ENCODE data around the gene XPO4.
A peak's percentile ranks its signal among the peaks of the same experiment; 100 is the strongest.
"Not testable (repeated sequence)": the region's sequence is repeated elsewhere in the genome, so short reads cannot be mapped to it uniquely, and the experiment has no call there.

Gene XPO4

DNA sequence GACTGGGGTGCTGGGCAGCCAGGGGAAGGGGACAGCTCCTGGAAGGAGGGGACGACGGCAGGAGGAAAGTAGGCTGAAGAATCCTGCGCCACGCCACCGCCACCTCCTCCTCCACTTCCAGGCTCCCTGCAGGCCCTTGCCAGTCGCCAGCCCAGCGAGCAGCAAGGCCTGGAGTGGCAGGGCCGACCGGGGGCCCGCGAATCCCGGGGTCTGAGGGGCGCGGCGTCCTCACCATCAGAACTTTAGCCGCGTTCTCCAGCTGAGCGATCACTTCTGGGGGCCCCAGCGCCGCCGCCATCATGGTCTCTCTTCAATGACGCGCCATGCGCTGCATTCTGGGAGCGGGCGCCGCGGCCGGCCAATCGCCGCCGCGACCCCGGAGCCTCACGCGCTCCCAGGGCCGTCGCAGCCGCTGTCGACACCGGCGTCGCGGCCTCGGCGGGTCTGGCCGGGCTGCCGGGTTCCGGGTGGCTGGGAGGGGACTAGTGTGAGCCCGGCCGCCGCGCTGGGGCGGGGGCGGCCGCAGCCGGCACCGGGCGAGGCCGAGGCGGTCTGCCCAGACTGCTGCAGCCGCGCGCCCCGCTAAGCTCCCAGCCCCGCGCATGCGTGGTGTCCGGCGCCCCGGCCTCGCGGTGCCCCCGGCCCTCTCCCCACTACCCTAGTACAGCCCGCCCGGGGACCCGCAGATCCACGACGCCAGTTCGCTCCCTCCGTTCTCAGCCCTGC, at the start of gene XPO4:
XPO4 (minus strand) TSS at position 309 of the 726 bp plus-strand sequence; CDS start at position 301, 8 bp downstream.
- peak; percentile 65 to 66 for DNase-seq

DNA sequence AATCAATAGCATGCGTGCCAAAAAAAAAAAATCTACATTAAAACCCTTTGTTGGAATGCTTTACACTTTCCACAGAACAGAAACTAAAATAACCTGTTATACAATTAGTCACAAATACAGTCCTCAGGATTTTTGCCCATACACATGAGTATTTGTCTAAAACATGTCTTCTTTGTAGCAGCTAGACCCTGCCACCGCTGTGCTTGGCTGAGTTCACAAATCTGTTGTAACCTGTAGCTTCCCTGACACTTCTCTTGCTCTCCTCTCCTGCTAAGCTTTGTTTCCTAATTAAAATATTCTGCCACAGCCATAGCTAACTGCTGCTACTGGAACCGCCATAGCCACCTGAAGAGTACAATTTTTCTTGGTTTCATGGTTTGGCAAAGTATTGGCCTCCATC, 45.5 kb upstream of the XPO4 start:
- DNase-seq, result not testable (repeated sequence)

DNA sequence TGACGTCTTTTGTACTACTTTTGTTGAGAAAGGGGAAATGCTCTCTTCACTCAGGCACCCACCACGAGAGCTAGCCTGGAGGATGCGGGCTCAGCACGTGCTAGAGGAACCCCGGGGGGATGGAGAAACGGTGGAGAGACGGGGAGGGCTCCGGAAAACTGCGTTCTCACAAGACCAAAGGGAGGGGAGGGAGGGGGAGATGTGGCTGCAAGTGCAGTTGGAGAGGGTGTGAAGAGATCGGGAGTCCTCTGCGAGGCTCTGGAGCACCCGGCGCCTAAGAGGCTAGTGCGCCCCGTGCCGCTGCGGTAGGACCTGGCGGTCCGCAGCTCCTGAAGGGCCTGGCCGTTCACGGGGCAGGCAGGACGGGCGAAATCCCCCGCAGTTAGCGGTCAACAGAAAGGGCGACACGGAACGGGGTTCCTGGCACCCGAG, 43.4 kb upstream of the XPO4 start:
- no peak for DNase-seq

DNA sequence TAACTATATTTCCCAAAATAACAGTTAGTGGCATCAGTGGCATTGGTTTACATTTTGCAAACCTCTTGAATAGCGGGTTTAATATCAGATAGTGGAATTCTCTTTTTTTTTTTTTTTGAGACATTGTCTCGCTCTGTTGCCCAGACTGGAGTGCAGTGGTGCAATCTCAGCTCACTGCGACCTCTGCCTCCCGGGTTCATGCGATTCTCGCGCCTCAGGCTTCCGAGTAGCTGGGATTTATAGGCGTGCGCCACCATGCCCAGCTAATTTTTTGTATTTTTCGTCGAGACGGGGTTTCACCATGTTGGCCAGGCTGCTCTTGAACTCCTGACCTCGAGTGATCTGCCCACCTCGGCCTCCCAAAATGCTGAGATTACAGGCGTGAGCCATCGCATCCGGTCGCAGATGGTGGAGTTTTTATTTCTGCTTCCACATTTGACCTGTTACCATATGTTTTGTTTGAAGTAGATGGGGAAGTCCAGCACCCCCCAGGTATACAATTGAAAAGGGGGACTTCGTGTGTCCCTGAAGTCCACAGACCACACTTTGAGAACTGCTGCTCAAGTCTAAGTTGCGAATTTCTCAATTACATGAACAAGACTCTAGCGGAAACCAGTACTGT, 40.5 kb upstream of the XPO4 start:
- DNase-seq, result no peak

DNA sequence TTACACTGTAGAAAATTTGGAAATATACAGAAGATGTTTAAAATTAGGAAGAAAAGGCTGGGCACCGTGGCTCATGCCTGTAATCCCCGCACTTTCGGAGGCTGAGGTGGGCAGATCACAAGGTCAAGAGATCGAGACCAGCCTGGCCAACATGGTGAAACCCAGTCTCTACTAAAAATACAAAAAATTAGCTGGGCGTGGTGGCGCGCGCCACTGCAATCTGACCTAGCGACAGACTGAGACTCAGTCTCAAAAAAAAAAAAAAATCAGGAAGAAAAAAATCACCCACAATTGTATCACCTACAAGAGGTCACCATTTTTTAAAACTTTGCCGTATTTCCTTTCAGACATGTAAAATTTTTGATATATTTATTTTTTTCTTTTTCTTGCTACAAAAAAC, 38.0 kb upstream of the XPO4 start:
- DNase-seq, result not testable (repeated sequence)

DNA sequence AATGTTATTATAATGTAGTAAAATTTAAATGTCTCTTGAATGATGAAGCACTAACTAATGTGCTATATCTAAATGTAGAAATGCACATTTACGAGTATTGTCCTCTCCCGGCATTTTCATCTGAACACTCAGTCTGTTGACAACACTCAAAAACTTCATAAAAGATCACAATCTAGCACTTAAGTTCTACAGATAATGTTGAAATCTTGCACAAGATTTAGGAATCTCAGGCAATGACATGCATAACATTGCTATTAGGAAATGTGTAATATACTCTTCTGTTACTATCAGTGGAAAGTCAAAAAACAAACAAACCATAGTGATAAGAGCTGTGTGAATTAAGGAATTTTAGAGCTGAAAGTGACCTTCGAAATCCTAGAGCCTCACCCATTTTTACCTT, 37.5 kb upstream of the XPO4 start:
- DNase-seq, result no peak

DNA sequence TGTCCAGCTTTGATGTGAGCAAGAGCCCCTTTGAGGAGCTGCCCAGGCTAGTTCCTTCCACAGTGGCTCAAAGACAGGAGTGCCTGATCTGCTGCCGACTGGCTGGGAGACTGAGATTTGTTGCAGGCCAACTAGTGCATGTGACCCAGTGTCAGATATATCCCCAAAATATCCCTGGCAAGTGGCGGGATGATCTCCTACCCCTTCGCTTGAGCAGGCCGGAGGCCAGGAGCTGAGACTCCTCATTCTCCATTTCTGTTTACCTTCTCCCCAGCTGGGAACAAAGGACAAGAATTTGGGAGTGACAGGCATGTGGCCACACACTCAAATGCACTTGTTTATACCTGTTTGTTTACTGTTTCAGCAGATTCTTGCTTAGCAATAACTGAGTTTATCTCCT, 37.1 kb upstream of the XPO4 start:
- DNase-seq, result no peak

DNA sequence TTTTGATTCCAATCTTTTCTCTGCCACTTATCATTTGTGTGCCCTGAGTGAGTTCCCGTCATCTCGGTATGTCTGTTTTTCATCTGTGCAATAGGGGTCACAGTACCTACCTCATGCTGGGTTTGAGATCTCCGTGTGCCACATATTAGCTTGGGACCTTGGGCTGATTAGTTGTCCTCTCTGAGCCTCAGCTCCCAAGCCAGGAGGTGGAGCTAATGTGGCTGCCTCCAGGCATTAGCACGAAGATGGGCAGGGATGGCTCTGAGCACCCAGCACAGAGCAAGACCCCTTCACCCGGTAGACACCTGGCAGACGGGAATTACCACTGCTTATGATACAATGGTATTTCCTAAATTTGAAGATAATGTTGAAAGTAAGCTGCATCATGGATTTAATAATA, 35.8 kb upstream of the XPO4 start:
- no peak for DNase-seq

DNA sequence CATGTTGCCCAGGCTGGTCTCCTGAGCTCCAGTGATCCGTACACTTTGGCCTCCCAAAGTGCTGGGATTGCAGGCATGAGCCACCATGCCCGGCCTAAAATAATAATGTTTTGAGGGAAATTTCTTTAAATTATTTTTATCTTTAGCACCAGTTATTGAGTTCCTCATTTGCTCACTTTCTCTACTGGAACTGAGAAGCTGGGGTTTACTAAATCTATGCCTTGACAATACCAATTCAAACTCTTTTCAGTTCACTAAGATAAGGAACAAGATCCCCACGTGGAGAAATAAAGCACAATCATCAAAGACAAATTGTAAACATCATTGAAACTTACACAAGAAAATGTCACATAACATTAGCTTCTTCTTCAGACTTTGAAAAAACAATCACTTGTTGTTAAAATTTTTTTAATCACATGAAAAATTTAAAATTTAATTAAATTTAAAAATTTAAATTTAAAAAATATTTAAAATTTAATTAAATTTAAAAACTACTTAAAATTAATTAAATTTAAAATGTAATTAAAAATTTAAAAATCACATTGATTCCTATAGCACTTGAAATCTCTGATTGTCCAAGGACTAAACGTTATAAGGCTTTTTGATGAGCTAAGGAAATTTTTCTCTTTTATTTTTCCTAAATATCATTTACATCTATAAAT, 25.2 kb upstream of the XPO4 start:
- DNase-seq, result no peak

DNA sequence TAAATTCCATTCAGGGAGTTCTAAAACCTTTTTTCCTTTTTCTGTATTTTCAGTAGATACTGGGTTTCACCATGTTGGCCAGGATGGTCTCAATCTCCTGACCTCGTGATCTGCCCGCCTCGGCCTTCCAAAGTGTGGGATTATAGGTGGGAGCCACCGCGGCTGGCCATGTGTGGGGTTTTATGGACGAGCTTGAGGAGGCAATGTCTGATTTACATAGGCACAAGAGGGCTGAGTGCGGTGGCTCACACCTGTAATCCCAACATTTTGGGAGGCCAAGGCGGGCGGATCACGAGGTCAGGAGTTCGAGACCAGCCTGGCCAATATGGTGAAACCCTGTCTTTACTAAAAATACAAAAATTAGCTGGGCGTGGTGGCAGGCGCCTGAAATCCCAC, 22.8 kb upstream of the XPO4 start:
- not testable (repeated sequence) for DNase-seq

DNA sequence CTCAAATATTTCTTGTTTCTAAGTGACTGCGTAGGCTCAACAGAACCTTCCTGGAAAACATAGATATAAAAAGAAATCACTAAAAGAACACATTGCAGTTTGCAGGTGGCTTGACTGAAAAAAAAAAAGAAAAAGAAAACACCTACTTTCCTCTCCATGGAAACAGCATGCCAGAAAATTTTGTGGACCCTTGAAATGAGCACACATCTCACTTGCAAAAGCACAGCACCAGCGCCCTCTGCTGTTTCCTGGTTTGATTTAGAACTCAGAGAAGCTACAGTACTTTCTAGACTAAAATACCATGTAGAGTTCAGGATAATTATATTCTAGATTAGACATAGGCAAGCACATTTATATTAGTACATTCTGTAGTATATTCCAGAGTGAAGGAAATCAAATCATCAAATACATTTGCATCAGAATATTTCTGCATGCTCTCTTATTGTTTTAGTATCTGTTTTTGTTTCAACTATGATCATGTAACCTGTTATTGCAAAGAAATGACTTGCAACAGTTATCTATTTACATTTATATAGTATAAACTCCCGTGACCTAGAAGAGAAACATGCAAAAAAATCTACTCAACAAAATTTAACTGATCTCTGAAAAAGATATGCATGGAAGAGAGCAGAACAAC, 22.3 kb upstream of the XPO4 start:
- peak; percentile 68 for DNase-seq

DNA sequence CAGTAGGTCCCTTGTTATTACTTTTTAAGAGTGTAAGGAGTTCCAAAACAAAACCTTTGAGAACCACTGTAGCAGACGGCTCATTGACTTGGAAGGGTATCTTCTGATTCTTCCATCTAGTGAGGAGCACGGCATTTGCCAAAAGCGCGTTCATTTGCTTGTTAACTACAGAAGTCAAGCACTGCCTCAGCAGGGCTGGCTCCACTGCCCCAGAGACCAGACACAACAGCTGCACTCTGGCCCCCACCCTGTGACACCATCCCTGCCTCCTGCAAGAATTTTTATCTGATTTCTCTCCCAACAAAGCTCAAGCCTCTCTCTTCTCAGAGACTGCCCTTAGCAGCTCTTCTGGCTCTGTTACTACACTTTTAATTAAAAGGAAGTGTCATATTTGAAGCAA, 20.7 kb upstream of the XPO4 start:
- DNase-seq, result no peak

DNA sequence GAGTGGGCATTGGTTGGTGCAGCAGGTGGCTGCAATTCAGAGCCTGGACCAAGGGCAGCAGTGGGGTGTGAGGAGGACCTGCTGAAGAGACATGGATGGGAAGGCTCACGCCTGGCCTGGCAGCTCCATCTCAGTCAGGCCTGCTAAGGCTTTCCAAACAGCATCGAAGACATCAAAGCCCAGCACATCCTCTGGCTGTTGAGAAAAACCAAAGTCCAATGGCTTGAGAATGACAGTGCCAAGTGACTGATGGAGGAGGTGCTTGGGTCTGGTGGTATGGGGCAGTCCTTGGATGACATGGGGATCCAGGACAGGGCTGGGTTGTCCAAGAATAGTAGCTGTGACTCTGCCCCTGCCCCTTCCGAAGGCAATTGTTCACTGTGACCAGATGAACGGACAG, 19.0 kb upstream of the XPO4 start:
- no peak for DNase-seq

DNA sequence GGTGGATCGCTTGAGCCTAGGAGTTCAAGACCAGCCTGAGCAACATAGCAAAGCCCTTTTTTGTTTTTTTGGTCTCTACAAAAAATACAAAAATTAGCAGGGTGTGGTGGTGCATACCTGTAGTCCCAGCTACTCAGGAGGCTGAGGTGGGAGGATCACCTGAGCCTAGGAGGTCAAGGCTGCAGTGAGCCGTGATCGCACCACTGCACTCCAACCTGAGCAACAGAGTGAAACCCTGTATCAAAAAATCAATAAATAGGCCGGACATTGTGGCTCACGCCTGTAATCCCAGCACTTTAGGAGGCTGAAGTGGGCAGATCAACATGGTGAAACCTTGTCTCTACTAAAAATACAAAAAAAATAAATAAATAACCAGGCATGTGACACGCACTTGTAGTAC, 13.1 kb upstream of the XPO4 start:
- DNase-seq, result not testable (repeated sequence)

DNA sequence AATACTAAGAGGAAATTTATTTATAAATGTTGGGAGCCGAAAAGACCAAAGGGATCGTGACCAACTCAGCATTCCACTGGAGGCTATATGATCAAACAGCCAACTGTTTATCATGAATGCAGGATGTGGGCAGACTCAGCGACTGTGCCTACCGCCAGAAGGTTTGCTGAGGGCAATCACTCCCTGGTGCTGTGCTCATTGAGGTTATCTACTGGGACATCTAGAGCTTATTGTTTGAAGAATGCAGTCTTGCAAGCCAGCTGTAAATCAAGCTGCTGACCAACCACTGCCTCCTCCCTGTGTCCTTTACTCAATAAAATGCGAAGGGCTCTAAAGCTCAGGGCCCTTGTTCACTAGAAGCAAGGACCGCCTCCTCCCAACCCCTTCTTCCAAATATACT, 8.5 kb upstream of the XPO4 start:
- no peak for DNase-seq

DNA sequence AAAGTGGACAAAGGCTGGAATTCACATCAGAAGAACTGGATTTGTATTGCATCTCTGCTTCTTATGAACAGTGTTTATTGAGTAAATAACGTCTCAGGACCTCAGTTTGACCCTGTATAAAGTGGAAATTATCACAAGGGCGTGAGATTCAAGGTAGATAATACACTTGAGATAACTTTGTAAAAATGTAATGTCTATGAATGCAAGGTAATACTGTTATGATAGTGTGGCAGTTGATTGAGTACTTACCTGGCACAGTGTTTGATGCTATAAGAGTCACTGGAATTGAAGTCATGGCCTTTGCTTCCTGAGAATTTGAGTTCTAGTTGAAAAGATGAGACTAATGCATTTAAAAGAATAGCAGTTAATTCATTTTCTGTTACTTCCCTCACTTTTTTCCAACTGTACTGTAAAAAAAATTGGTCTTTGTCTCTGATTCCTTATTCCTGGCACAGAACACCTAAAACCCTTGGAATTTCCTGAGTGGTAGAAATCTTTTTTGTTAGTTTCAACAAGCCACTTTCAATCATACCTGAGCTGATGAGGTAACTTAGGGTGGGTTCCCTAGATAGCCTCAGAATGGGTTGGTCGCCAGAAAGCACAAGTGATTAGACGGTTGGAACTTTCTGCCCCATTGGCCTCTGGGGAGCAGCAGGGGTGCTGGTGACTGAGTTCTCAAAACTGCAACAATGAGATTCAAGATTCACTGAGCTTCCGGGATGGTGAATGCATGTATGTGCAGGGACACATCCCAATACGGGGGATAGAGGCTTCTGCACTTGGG, 6.4 kb upstream of the XPO4 start:
- DNase-seq, result no peak

DNA sequence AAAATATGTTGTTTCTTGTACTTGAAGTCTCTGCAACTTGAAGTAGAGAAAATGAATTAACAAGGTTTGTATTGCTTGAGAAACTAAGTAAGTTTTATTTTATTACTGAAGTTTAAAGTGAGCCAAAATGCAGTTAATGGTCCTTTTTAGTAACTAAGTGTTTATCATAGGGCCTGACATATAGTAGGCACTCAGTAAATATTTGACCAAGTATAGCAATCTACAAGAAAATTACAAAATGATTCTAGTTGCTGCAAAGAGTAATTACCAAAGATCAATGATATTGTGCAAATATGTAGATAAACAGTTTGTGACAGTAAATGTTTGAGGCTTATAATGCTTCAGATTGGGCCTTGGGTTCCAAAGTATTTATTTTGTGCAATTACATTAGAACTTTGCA, 2.4 kb upstream of the XPO4 start:
- DNase-seq, result no peak

DNA sequence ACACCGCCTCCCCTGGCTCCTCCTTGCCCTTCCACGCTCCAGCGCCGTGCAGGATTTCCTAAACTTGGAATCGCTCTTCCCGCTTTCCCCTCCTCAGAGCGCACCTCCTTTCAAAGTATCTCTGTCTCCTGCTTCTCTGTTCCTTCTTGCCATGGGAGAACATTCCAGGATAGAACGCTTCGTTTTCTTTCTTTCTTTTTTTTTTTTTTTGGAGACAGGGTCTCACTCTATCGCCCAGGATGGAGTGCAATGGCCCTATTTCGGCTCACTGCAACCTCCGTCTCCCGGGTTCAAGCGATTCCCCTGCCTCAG, 574 bp upstream of the XPO4 start:
- no peak for DNase-seq

DNA sequence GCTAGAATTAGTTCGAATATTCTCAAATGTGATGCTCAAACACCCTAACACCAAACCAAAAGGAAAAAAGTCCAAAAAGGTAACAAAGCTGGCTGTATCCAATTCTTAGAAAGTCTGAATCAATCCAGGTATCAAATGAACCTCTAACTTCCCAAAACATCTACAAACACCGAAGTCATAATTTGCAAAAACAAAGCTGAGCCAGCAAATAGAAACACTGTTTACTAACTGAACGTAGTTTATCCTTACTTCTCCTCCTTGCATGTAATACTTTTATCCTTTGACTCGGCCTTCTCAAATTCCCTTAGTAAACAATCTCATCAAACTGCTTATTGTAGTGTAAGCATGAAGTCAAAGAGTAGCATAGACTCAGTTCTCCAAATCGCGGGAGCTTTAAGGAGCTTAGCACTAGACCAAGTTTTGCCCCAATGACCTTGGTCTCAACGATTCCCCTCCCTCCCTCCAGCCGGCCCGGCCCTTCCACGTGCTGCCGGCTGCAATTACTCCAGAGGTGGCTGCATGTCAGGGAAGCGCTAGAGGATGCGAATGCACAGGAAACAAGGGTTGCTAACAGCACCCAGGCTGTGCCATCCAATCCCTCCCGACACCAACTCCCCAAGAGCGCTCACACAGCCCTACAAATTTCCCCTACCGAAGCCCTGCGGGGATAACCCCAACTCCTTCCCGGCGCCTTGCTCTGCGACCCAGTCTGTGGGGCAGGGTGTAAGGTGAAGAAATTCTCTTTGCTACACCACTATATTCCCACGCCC, 693 bp downstream of the XPO4 start:
- DNase-seq, result peak; percentile 13 to 15

DNA sequence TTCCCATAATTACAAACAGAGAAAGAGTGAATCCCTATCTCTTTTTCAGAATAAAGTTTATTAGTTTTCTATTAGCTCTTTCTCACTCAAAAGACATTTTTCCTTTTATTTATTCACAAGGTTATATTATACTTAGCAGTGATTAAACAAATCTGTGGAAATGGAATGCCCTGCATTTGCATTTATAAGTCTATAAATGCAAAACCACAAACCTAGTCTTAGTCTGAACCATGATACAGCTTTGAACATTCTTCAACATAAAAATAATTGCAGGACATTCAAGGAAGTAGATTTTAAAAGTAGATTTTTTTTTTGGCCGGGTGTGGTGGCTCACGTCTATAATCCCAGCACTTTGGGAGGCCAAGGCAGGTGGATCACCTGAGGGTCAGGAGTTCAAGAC, 8.3 kb downstream of the XPO4 start:
- no peak for DNase-seq

DNA sequence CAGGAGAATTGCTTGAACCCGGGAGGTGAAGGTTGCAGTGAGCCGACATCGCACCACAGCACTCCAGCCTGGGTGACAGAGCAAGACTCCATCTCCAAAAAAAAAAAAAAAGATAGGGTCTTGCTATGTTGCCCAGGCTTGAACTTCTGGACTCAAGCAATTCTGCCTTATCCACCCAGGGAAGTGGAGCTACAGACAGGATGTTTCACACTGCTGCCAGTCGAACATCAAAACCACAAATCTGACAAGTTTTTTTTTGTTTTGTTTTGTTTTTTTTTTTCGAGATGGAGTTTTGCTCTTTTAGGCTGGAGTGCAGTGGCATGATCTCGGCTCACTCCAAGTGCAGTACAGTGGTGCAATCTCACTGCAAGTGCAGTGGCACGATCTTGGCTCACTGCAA, 10.8 kb downstream of the XPO4 start:
- no peak for DNase-seq

DNA sequence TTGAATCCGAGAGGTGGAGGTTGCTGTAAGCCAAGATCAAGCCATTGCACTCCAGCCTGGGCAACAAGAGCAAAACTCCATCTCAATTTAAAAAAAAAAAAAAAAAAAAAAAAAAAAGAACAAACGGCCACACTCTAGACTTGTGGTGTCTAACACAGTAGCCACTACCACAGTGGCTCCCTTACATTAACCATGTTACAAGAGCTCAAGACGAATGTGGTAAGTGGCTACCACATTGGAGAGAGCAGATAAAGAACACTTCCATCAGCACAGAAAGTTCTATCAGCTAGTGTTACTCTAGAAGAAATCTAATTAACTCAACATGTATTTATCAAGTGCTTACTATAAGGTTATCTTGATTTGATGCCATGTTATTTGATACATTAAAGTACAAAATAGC, 11.5 kb downstream of the XPO4 start:
- no peak for DNase-seq
